ENCODE results near the gene SLC5A2.
A peak's percentile ranks its signal among the peaks of the same experiment; 100 is the strongest.
"Not testable (repeated sequence)": the region's sequence is repeated elsewhere in the genome, so short reads cannot be mapped to it uniquely, and the experiment has no call there.

Gene SLC5A2

DNA sequence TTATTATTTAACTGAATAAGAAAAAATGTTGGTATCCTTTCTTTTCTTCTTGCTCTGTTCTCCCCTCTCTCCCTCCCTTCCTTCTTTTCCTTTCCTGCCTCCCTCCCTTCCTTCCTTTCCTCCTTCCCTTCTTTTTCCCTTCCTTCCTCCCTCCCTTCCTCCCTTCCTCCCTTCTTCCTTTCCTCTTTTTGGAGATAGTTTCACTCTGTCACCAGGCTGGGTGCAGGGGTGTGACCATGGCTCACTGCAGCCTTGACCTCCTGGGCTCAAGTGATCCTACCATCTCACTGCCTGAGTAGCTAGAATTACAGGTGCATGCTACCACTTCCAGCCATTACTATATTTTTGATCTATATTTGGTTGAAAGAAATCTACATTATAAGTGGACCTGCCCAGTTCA is 31.0 kb downstream of the SLC5A2 start:
- Histone ChIP-seq H3K79me2 (ENCODE audit: control insufficient read depth, insufficient read depth, low read length, unreplicated experiment) (no peaks in the 10 kb centered on the region), H3K27ac (ENCODE audit: low read depth, low read length) (no peak overlapping the region)

DNA sequence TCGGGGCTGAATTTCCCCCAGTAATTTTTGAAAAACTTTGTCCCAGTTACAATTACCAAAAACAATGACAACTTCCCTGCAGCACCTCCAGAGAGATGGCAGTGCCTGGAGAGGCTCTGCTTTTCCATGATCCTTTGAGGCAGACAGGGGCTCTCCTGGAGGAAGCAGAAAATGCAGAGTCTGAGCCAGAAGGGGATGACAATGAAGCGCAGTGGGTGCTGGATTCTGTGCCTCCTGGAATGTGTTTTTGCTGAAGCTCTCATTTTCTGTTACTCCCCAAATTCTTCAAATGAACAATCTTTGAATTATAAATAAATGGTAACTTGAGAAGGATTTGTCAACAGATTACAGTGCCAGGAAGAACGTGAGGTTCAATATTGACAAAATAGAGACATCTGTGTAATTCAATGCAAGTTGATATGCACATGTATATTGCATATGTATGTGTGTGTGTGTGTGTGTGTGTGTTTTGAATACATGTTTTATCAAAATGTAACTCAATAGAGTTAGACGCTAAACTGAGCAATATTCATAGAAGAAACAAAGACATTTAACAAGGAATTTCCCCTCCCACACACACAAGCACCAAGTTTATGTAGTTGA is 35.0 kb downstream of the SLC5A2 start:
- H3K27ac ChIP-seq (ENCODE audit: low read depth, low read length): no peak overlapping the region
- no peaks in the 10 kb centered on the region for H3K79me2 ChIP-seq (ENCODE audit: control insufficient read depth, insufficient read depth, low read length, unreplicated experiment)
- no peak overlapping the region for H2AFZ ChIP-seq (ENCODE audit: low read length, unreplicated experiment)
- H3K4me1 ChIP-seq (ENCODE audit: control insufficient read depth, insufficient read depth, low read length, unreplicated experiment): no peaks in the 10 kb centered on the region
- H3K27me3 ChIP-seq (ENCODE audit: insufficient read depth, low read length): peaks cover 22% of the 10 kb centered on the region
- no peak overlapping the region for H3K4me3 ChIP-seq (ENCODE audit: low read depth, low read length)
- H3K36me3 ChIP-seq (ENCODE audit: insufficient read depth, low read length): no peaks in the 10 kb centered on the region

More for the DNA sequence above, 31.0 kb downstream of the SLC5A2 start:
- Histone ChIP-seq H3K4me3 (ENCODE audit: low read depth, low read length) (no peak overlapping the region), H3K4me1 (ENCODE audit: control insufficient read depth, insufficient read depth, low read length, unreplicated experiment) (peaks cover 10% of the 10 kb centered on the region), H3K27me3 (ENCODE audit: insufficient read depth, low read length) (peaks cover 18% of the 10 kb centered on the region), H3K36me3 (ENCODE audit: insufficient read depth, low read length) (no peaks in the 10 kb centered on the region), H2AFZ (ENCODE audit: low read length, unreplicated experiment) (no peak overlapping the region)

DNA sequence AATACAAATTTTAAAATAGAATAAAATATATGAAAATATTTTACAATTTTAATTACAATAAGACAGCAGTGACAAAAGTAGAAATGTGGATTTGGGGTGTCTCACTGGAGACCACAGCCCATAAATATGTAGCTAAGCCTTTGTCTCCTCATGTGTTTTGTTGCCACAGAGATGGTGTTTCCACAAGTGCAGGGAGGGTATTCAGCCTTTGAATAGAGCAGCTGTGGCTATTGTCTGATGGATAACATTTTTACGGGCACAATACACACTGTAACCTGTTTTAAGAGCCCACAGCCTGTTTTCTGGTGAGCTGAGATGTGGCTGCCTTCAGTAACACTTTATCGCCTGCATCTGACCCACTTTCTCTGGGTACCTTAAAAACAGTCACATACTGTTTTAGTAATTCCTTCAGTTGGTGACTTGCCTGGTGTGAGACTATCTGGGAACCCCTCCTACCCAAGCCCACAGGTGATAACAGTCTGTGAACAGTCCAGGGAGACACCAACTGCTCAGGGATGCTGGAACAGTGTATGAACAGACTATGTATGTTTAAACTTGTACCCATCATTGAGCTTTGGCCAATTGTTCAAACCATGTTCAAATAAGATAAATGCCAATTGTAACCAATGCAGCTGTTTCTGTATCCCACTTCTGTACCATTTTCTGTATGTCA is 37.0 kb downstream of the SLC5A2 start:
- Histone ChIP-seq H3K27me3 (ENCODE audit: insufficient read depth, low read length) (peaks cover 33% of the 10 kb centered on the region), H3K4me3 (ENCODE audit: low read depth, low read length) (no peak overlapping the region), H3K79me2 (ENCODE audit: control insufficient read depth, insufficient read depth, low read length, unreplicated experiment) (no peaks in the 10 kb centered on the region), H2AFZ (ENCODE audit: low read length, unreplicated experiment) (no peak overlapping the region), H3K4me1 (ENCODE audit: control insufficient read depth, insufficient read depth, low read length, unreplicated experiment) (no peaks in the 10 kb centered on the region), H3K27ac (ENCODE audit: low read depth, low read length) (no peak overlapping the region), H3K36me3 (ENCODE audit: insufficient read depth, low read length) (no peaks in the 10 kb centered on the region)

DNA sequence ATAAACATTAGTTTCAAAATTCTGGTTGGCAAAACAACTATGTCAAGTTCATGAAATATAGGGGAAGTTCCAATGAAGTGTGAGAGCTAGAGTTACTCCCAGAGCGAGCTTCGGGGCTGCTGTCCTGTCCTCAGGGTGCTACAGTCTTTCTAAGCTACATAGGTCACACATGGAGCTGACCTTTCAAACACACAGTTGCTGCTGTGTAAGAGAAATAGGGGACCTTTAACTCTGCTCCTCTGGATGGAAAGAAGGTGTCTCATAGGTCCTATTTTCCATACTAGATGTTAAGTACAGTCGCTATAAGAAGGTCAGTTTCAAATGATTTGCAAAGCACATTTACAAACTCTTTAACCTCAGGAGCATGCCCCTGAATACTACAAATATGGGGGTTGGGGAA is 38.4 kb downstream of the SLC5A2 start:
- no peaks in the 10 kb centered on the region for H3K36me3 ChIP-seq (ENCODE audit: insufficient read depth, low read length)
- H3K27me3 ChIP-seq (ENCODE audit: insufficient read depth, low read length): peaks cover 36% of the 10 kb centered on the region
- no peak overlapping the region for H2AFZ ChIP-seq (ENCODE audit: low read length, unreplicated experiment)
- no peaks in the 10 kb centered on the region for H3K79me2 ChIP-seq (ENCODE audit: control insufficient read depth, insufficient read depth, low read length, unreplicated experiment)
- no peaks in the 10 kb centered on the region for H3K4me1 ChIP-seq (ENCODE audit: control insufficient read depth, insufficient read depth, low read length, unreplicated experiment)
- H3K4me3 ChIP-seq (ENCODE audit: low read depth, low read length): no peak overlapping the region
- no peak overlapping the region for H3K27ac ChIP-seq (ENCODE audit: low read depth, low read length)

DNA sequence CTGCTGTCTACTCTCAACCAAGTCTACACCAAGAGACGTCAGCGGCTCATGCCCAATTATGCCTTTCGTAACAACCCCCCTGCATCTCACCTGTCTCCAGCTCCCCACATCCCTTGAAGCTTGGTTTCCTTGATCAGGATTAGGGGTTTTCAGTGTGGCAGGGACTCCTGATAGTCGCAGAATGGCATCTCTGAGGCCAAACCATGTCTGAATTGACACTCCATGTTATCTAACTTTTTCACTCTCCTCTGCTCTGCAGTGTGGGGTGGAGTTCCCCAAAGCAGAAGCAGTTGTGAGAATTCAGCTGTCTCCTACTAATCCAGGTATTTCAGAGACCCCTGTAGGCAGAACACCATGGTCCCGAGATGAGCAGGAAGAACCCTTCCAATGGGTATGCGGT is 39.1 kb downstream of the SLC5A2 start:
- H3K79me2 ChIP-seq (ENCODE audit: control insufficient read depth, insufficient read depth, low read length, unreplicated experiment): no peaks in the 10 kb centered on the region
- H3K36me3 ChIP-seq (ENCODE audit: insufficient read depth, low read length): no peaks in the 10 kb centered on the region
- H3K27me3 ChIP-seq (ENCODE audit: insufficient read depth, low read length): peaks cover 39% of the 10 kb centered on the region
- no peak overlapping the region for H2AFZ ChIP-seq (ENCODE audit: low read length, unreplicated experiment)
- H3K4me3 ChIP-seq (ENCODE audit: low read depth, low read length): no peak overlapping the region
- H3K27ac ChIP-seq (ENCODE audit: low read depth, low read length): no peak overlapping the region
- H3K4me1 ChIP-seq (ENCODE audit: control insufficient read depth, insufficient read depth, low read length, unreplicated experiment): no peaks in the 10 kb centered on the region

DNA sequence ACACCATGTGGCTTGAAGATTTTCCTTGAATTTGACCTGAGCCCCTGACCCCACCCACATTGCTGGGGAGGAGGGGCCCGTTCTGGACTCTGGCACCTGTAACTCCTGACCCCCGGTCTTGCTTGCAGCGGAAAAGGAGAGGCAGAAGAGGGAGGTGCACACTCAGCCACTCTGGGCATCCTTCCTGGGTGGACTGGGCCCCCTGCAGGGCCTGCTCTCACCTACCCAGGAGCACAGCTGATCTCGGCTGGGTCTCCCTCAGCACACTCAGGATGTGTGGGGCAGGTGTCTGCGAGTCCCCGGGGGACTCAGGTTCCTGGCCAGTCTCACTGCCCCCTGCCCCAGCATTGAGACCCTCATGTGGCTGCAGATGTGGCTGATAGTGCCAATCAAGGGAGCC is 40.8 kb downstream of the SLC5A2 start:
- not testable (repeated sequence) for H3K36me3 ChIP-seq (ENCODE audit: insufficient read depth, low read length); H3K27ac ChIP-seq (ENCODE audit: low read depth, low read length); H3K4me3 ChIP-seq (ENCODE audit: low read depth, low read length); H3K4me1 ChIP-seq (ENCODE audit: control insufficient read depth, insufficient read depth, low read length, unreplicated experiment); H3K79me2 ChIP-seq (ENCODE audit: control insufficient read depth, insufficient read depth, low read length, unreplicated experiment); H2AFZ ChIP-seq (ENCODE audit: low read length, unreplicated experiment)
- H3K27me3 ChIP-seq (ENCODE audit: insufficient read depth, low read length): peaks cover 48% of the 10 kb centered on the region

DNA sequence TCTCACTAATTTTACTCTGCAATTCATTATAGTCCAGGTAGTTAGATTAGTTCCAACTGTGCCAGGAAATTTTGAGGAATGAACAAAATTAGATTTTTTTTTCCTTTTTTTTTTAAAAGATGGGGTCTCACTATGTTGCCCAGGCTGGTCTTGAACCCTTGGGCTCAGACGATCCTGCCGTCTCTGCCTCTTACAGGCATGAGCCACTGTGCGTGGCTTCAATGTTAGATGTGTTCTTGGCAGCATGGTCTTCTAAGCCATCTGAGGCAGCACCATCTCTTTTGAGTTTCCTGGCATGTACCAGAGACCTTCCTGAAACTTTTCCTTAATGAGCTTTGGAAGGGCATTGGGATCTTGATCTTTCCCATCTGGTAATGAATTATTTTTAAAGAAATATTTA is 42.2 kb downstream of the SLC5A2 start:
- Histone ChIP-seq H3K27ac (ENCODE audit: low read depth, low read length) (no peak overlapping the region), H3K79me2 (ENCODE audit: control insufficient read depth, insufficient read depth, low read length, unreplicated experiment) (no peaks in the 10 kb centered on the region), H3K36me3 (ENCODE audit: insufficient read depth, low read length) (no peaks in the 10 kb centered on the region), H3K4me3 (ENCODE audit: low read depth, low read length) (no peak overlapping the region), H3K4me1 (ENCODE audit: control insufficient read depth, insufficient read depth, low read length, unreplicated experiment) (peaks cover 5% of the 10 kb centered on the region), H3K27me3 (ENCODE audit: insufficient read depth, low read length) (peaks cover 60% of the 10 kb centered on the region), H2AFZ (ENCODE audit: low read length, unreplicated experiment) (no peak overlapping the region)

DNA sequence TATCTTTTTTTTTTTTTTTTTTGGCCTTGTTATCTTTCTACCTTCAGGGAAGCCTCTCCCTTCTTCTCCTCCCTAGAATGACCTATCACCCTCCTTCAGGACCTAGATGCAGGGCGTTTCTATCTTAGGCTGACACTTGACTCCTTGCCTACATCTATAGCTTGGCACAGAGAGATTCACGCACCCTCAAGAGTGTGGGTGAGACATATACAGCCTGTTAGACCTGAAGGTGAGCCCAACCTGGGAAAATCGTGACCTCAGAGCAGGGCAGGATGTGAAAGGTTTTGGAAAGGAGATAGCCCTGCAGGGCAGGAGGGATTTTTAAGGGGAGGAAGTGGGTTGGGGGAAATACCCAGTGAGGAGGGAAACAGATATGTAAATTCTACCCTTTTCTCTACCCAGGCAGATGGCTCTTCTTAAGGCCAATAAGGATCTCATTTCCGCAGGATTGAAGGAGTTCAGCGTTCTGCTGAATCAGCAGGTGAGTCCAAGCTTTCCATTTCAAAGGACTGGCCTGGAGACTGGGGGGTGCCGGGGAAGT is 44.9 kb downstream of the SLC5A2 start, which contains the start of gene AHSP:
Gene AHSP, plus strand, starts transcription at position 167 of the 541 bp plus-strand sequence. Its CDS starts 240 bp downstream, at position 407.
- no peak within 1 kb of the TSS for H3K27ac ChIP-seq (ENCODE audit: low read depth, low read length)
- H2AFZ ChIP-seq (ENCODE audit: low read length, unreplicated experiment): no peak within 1 kb of the TSS
- H3K4me3 ChIP-seq (ENCODE audit: low read depth, low read length): peak within 1 kb of the TSS; percentile 58; the same call in 1 of the 2 replicates
- H3K27me3 ChIP-seq (ENCODE audit: insufficient read depth, low read length): peaks cover 68% of the 10 kb centered on the region
- H3K79me2 ChIP-seq (ENCODE audit: control insufficient read depth, insufficient read depth, low read length, unreplicated experiment): no peaks in the 10 kb centered on the region
- H3K36me3 ChIP-seq (ENCODE audit: insufficient read depth, low read length): no peaks in the 10 kb centered on the region
- H3K4me1 ChIP-seq (ENCODE audit: control insufficient read depth, insufficient read depth, low read length, unreplicated experiment): peaks cover 5% of the 10 kb centered on the region

DNA sequence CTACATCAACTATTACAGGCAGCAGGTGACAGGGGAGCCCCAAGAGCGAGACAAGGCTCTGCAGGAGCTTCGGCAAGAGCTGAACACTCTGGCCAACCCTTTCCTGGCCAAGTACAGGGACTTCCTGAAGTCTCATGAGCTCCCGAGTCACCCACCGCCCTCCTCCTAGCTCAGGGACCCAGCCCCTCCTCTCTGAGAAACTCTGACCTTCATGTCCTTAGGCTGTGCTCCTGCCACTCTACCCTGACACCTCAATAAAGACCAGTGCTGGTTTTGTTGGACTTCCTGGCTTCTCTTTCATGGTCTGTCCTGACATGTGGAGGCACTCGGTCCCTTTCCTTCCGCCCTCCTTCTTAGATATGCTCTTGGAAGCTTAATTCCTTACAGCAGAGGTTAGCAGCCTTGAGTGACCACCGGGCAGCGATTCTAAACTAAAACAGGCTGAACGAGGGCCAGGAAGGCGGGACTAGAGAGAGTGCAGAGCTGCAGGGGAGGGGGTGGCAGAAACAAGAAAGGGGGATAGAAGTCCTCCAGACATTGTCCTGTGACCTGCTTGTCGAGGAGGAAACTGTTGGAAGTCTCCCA is 45.7 kb downstream of the SLC5A2 start:
- Histone ChIP-seq H3K27ac (ENCODE audit: low read depth, low read length) (no peak overlapping the region), H2AFZ (ENCODE audit: low read length, unreplicated experiment) (no peak overlapping the region), H3K27me3 (ENCODE audit: insufficient read depth, low read length) (peaks cover 64% of the 10 kb centered on the region), H3K4me3 (ENCODE audit: low read depth, low read length) (peak overlapping the region; percentile 58; the same call in 1 of the 2 replicates), H3K4me1 (ENCODE audit: control insufficient read depth, insufficient read depth, low read length, unreplicated experiment) (peaks cover 5% of the 10 kb centered on the region), H3K36me3 (ENCODE audit: insufficient read depth, low read length) (no peaks in the 10 kb centered on the region), H3K79me2 (ENCODE audit: control insufficient read depth, insufficient read depth, low read length, unreplicated experiment) (no peaks in the 10 kb centered on the region)

DNA sequence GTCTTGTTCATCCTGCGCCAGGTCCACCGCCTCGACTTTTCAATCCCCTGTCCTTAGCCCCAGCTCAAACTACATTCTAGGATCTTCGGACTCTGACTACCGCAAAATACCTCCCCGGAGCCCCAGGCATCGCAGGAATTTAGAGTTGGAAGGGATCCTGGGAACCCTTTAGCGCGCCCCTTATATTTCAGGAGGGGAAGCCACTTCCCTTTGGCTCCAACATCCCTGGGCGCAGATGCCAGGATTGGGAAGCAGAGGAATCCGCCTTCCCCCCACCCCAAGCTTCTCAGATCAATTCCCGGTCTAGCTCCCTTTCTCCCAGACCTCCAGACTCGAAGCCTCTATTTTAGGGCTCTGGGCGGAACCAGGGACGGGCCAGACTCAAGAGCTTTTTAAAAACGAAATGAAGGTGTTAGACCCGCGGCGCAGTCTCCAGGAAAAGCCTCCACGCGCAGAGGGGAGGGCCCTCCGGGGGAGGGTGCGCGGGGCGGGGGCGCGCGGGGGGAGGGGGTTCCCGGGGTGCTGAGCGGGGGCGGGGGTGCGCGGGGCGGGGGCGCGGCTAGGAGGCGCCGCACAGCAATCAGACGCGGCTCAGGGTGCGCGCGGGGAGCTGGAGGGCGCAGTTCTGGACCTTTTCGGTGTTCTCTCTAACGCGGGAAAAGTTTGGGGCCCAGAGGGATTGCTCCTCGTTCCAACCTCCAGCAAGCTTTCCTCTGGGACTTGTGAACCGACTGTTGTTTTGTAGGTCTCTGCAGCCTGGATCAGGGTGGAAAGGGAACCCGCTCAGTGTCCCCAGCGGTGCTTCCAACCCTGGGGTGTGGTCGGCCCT is 46.4 kb downstream of the SLC5A2 start:
- Histone ChIP-seq H3K27me3 (ENCODE audit: insufficient read depth, low read length) (peaks cover 63% of the 10 kb centered on the region), H2AFZ (ENCODE audit: low read length, unreplicated experiment) (no peak overlapping the region), H3K27ac (ENCODE audit: low read depth, low read length) (no peak overlapping the region)

More for the DNA sequence above, 46.4 kb downstream of the SLC5A2 start:
- Histone ChIP-seq H3K36me3 (ENCODE audit: insufficient read depth, low read length) (no peaks in the 10 kb centered on the region), H3K4me1 (ENCODE audit: control insufficient read depth, insufficient read depth, low read length, unreplicated experiment) (peaks cover 5% of the 10 kb centered on the region), H3K4me3 (ENCODE audit: low read depth, low read length) (peak overlapping the region; percentile 58), H3K79me2 (ENCODE audit: control insufficient read depth, insufficient read depth, low read length, unreplicated experiment) (no peaks in the 10 kb centered on the region)

Data from ACC112 (cell line).